Peyer's patch (tissue), 4 donors: Measurements from ENCODE around the gene ECE2.

Source experiments
- CTCF ChIP-seq, 6 experiments: fragments of 450-650 bp in 4 of 6; fragments of 200-600 bp in 2 of 6; sonication (generic) in 1 of 6; IDR thresholded peaks; one replicate each; pipeline ENCODE4 v1.5.1; 2017 to 2019; ENCODE audit warnings: antibody characterized with exemption in 6 of 6, mild to moderate bottlenecking in 3 of 6, moderate library complexity in 1 of 6
- POLR2A ChIP-seq, 2 donors: fragments of 450-650 bp; IDR thresholded peaks; one replicate each; pipeline ENCODE4 v1.5.1; 2017; ENCODE audit warnings: antibody characterized with exemption in 2 of 2, mild to moderate bottlenecking in 2 of 2, moderate library complexity in 2 of 2

GRCh38 chr3:184283681-184284080 lies 7.9 kb downstream of the ECE2 start:
- no peak for TF ChIP-seq CTCF (IDR thresholded peaks at IDR 0.05)
- TF ChIP-seq POLR2A (IDR thresholded peaks at IDR 0.05): no peak
